ENCODE data around the gene MYT1.

MYT1 gene

DNA sequence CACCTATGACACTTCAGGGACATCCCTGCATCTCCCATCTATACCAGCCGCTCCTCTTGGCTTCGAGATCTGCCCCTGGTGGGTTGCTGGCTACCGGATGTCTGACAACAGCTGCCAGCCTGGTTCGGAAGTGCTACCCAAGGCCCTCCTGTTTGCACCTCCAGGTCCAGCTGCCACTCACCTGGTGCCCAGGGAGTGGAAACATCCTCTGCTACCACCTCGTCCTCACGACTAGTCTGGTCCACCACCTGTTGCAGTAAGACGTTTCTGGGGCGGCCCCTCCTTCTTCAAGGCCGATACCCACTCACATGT, 83.0 kb downstream of the MYT1 start:
- no peak for DNase-seq (ENCODE audit: low read depth)

DNA sequence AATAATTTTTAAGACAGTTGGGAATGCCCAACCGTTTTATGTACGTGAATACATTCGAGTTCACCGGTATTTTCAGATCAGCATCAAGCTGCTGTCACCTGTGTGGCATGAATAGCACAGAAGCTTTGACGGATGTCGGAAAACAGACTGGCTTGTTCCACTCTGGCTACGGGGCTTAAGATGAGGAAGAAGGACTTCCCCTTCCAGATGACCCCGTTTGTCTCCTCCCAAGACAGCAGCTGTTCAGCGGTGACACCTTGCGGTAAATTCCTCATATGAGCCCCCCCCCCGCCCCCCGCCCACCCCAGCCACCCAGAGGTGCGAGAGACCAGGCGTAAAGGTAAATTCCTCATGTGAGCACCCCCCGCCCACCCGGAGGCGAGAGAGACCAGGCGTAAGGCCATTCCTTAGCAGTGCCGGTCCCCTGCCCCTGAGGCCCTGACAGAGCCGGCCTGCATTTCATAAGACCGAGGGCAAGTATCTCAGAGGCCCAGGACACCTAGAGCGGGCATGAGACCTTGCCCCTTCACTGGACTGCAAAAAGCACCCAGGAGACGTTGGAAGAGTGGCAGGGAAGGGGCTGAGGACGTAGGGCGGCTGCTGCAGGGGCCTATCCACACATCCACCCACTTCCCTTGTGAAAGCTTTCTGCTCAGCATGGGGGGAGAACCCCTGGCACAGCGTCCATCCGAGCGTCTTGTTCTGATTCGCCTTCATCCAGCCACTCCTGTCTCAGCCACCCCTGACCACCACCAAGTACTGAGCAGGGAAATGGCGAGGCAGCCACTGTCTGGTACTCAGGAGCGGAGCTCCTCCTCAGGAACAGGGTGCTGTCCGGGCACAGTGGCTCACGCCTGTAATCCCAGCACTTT, 84.0 kb downstream of the MYT1 start:
- DNase-seq (ENCODE audit: low read depth) = no peak

DNA sequence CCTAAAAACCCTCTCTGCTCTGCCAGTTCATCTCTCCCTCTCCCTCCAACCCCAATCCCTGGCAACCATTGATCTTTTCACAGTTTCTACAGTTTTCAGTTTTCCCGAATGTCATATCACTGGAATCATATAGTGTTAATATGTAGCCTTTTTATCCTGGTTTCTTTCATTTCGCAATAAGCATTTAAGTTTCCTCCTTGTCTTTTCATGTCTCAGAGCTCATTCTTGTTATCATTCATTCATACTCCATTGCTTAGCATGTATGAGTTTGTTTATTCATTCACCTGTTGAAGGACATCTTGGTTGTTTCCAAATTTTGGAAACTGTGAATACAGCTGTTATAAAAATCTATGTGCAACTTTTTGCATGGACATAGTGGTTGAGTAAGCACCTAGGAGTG, 85.8 kb downstream of the MYT1 start:
- no peak for DNase-seq (ENCODE audit: low read depth)

DNA sequence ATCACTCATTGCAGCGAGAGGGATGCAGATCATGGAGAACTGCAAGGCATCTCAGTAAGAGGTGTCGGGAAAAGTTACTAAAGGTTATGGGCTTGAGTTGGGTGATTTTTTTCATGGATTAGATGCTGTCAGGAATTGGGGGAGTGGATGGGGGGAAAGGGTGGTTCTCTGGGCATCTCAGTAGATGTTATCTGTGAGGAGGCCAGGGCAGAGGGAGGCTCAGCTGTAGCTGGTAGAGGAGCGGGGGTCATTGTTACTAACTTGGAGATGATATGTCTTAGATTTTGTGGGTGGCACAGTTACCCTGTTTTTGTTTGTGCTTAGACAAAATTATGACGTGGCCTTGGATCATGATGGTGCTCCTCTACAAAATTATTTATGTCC, 88.7 kb downstream of the MYT1 start:
- DNase-seq (ENCODE audit: low read depth) = no peak

DNA sequence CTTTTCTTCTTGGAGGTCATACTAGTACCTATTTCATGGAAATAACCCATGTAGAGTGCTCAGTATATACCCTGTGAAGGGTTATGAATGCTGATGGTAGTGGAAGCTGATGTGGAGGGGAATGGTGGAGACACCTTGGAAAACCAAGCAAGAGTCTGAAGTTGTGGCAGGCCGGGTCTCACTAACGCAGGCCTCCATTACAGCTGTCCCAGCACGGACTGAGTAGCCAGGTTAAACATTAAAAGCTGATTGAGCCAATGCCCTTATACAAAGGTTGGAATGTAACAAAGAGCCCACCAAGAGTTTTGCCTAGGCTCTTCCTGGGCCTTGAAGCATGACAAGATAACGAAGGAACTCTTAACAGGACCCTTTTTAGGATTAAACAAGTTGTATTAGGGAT, 89.2 kb downstream of the MYT1 start:
- no peak for DNase-seq (ENCODE audit: low read depth)

DNA sequence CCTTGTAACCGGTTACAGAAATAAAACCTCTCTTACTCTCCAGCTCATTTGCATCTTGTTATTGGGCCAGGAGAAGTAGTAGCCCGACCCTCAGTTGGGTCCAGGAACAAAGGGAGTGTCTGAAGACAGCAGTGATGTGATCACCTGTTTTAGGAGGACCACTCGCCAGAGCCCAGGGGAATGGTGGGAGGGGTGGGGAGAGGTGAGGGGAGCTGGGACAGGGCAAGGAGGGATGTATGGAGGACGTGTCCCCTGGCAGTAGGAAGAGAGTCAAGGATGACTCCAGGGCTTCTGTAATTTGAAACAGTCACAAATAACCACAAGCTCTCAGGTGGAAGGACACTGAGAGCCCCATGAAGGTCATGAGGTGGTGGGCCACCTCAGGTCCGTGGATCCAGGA, 89.9 kb downstream of the MYT1 start:
- DNase-seq (ENCODE audit: low read depth) = no peak

DNA sequence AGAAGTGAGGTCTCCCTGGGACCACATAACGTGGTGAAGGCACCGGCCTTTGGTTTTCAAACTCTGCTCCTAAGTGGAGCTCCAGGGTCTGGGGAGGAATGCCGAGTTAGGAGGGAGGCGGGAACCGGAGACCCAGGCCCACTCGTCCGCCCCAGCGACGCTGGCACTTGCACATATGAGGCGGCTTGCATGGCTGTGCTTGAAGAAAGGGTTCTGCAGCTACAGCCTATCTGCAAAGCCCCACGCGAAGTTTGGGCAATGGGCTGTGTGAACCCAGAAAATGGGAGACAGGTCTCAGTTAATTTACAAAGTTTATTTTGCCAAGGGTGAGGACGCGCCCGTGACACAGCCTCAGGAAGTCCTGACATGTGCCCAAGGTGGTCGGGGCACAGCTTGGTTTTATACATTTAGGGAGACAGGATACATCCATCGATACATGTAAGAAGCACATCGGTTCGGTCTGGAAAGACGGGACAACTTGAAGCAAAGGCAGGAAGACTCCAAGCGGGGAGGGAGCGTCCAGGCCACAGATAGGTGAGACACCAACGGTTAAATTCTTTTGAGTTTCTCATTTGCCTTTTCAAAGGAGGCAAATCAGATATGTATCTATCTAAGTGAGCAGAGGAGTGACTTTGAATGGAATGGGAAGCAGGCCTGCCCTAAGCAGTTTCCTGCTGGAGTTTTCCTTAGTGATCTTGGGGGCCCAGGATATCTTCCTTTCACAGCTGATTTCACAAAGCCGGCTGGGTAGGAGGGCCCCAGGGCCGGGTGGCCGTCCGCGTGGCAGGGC, 90.5 kb downstream of the MYT1 start:
- peak; percentile 2 for DNase-seq (ENCODE audit: low read depth)

DNA sequence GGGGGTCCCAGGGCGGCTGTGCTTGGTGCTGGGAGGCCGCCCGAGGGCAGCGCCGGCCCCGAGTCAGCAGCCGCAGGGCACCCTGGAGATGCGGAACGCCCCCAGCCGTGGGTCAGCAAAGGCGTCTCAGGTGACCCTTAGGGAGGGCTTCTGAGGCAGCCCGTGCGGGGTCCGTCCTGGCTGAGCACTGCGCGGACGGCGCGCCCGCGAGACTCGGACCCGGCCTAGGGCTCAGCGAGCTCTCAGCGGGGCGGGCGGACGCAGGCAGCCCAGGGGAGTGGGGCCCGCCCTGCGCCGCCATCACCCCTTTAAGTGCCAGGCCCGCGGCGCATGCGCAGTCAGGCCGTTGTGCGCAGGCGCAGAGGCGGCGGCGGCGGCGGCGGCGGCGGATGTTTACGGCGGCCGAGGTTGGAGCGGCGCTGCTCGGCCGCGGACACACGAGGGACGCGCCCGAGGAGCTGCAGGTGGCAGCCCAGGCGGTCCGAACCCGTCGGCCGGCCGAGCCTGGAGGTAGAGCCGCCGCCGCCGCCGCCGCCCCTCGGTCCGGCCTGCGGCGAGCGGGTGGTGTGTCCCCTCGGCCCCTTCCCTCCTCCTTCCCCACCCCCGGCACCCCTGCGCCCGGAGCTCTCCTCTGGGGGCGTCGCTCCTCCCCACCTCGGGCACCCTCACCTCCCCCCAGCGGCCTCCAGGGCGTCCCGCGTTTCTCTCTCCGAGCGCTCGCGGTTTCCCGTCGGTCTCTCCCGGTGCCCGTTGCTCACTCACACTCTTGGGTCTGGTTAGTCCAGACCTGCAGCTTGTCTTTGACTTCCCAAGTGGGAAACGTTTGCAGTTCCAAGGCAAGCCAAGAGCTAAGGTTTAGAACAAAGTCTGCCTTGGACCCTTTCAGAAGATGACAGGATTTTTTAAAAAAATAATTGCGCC, 91.4 kb downstream of the MYT1 start, which contains the start of gene PCMTD2:
Gene PCMTD2, plus strand, starts transcription at position 388 of the 921 bp plus-strand sequence. CDS start 4,218 bp downstream, outside the sequence.
- peak; percentile 24 for DNase-seq (ENCODE audit: low read depth)

DNA sequence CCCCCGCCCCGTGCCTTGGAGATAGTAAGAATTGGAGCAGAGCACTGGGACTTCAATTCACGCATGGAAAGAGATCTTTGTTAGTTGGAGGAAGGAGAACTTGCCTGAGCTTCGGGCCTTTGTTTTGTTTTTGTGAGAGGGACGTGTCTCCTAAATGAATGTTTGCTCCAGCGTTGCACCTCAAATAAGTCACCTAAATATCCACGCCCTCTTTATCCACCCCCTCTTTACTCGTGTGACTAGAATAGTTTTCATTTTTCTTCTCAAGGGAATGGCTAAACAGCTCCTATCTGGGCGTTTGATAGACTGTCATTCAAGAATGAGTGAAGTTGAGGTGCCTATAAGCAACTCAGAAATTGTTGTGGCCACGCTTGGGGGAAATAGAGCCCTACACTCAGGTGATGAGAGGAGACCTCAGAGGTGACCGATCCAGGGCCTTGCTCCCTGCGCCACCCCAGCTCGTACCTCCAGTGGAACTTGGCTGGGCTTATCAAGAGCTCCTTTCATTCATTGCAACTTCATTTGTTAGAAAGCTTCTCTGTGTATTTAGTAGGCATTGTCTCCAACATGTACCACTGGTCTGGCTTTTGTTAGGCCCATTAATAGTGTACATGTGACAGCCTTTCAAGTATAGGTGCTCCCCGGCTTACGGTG, 92.2 kb downstream of the MYT1 start:
- peak; percentile 4 for DNase-seq (ENCODE audit: low read depth)

DNA sequence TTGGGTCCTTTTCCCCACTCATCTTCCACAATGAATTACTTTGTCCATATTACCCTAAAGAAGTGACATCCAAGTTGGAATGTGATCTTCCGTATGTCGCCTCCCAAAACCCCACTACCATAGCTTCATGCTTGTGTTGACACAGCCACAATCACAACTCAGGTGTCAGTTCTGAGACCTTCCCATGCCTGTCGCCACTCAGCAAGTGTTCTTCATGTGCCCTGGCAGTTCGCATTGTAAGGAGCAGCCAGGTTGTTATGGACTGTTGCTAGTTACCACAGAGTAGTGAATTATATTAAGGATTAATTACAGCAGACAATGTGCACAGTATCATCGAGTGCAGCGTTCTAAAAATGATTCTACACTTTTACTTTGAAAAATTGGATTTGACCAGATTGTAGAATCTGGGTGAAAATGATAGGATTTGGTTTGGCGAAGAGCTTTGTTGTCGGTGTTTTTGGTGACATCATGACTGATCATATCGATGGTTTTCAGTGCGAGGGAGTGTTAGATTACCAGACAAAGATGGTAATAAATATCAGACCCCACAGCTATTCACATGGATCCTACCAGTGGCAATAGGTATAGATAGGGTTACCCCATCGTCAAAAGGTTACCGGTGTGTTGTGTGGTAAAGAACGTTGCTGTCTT, 93.0 kb downstream of the MYT1 start:
- DNase-seq (ENCODE audit: low read depth) = no peak

DNA sequence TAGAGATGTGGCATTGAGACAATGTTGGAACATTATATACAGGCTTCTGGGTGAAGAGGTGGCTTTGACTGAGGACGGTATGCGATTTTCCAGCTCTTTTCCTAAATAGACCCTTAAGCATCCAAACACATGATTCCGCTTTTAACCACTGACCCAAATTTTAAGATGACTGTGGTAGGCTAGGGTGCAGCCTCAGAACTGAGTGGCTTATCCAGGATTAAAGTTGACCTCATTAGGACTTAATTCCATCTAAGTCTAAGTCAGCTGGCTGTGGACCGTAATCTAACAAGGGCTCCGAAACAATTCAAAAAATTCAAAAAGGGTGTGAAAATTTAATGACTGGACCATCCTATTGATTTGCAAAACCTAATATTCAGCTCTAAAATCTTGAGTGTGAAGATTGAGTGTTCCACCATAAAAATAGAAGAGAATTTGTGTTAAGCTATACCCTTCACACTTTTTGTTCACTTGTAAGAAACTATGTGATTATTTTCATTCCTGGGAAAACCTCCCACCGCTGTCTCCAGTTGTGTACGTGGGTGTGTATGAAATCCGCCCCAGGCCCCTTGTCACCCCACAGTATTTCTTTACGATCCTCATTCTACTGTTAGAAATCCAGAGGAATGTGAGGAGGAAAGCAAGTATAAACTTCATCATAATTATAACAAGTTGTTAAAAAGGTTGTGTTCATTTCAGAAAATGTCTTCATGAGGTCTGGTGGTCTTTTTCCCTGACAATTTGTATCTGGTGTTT, 94.0 kb downstream of the MYT1 start:
- no peak for DNase-seq (ENCODE audit: low read depth)

DNA sequence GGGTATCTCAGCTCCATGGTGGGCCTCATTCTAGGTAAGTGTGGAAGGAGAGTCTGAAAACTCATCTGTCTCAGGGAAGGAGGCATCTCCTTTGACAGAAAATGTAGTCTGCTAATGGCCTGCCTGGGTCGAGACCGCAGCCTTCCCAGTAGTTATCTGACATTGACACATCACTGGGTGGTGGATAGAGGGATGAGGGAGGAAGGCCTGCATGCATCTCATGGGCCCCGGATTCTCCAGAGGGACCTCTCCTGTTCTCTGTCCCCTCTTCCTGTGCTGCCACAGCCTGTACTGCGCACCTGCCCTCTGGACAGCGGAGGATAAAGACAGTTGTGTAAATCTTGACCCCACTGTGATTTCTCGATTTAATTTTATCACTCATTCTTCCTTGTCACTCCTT, 96.0 kb downstream of the MYT1 start:
- DNase-seq (ENCODE audit: low read depth) = no peak

DNA sequence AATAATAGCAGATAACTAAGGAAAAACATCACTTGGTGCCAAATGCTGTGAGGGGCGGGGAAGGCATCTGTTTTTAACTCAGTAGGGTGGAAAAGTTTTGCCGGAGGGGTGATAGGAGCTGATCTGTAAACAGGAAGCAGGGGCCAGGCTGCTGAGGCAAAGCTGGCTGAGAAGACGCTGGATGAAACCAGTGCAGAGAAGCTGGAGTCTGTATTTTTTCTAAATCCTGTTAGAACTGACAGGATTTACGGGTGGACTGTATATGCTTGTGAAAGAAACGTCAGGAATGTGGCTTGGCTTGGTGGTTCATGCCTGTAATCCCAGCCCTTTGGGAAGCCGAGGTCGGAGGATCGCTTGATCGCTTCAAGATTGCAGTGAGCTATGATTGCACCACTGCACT, 96.9 kb downstream of the MYT1 start:
- DNase-seq (ENCODE audit: low read depth) = no peak

DNA sequence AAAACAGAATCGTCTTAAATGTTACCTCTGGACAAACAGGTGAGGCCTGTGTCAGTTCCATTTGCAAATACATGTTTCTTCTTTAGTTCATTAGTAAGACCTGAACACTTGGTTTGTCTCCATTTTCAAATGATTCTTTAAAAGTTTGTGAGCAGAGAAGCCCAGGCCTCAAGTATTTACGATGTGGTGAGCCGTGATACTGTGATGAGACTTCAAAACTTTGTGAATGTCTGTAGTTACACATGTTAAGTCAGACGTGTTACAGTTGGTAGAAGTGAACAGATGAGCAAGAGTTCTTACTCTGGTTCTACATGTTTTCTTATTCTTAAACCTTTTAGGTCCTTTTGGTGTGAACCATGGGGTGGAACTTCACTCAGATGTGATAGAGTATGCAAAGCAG, 99.8 kb downstream of the MYT1 start:
- no peak for DNase-seq (ENCODE audit: low read depth)

DNA sequence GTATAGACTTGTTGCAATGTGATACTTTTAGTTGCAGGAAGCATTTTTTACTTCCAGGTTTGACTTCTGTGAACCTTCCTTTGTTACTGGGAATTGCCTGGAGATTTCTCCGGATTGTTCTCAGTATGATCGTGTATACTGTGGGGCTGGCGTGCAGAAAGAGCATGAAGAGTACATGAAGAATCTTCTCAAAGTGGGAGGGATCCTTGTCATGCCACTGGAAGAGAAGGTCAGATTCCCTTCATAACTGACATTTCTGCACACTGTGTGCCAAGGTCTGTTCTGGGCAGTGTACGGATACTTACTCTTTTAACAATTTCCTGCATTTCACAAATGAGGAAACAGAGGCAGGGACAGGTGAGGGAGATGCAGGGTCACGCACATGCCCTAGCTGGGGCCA, 100.9 kb downstream of the MYT1 start:
- DNase-seq (ENCODE audit: low read depth) = no peak

DNA sequence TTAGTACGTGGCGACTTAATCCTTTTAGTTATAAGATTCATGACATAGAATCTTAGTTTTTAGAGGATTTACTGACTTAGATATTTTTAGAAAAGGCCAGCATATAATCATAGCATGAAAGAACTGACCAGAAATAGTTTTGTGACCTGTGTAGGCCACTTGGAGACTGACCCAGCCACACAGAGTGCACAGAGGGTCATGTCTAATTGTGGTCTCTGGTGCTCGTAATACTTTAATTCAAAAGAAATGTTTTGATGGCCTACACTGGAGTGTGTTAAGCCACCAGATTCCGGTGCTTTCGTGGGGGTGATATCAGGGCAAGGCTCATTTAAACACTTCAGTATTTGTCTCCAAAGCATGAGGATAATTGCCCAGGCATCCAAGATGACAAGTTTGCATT, 102.7 kb downstream of the MYT1 start:
- DNase-seq (ENCODE audit: low read depth) = no peak

DNA sequence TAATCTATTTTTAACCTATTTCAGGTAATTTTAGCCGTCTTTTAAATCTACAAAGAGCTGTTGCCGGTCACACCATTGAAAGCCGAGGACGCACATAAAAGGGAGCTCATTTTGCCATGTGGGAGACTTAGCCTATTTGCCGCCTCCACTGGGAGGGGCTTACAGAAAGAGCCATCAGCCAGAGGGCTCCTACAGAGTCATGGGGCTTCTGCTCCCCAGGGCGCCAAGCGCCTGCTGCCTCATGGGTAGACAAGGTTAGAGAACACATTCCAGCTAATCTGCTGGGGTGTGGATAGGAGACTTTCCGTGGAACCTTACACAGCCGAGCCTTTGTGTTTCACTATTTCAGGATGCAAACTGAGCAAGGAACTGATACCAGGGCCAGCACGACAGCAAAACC, 103.9 kb downstream of the MYT1 start:
- no peak for DNase-seq (ENCODE audit: low read depth)

DNA sequence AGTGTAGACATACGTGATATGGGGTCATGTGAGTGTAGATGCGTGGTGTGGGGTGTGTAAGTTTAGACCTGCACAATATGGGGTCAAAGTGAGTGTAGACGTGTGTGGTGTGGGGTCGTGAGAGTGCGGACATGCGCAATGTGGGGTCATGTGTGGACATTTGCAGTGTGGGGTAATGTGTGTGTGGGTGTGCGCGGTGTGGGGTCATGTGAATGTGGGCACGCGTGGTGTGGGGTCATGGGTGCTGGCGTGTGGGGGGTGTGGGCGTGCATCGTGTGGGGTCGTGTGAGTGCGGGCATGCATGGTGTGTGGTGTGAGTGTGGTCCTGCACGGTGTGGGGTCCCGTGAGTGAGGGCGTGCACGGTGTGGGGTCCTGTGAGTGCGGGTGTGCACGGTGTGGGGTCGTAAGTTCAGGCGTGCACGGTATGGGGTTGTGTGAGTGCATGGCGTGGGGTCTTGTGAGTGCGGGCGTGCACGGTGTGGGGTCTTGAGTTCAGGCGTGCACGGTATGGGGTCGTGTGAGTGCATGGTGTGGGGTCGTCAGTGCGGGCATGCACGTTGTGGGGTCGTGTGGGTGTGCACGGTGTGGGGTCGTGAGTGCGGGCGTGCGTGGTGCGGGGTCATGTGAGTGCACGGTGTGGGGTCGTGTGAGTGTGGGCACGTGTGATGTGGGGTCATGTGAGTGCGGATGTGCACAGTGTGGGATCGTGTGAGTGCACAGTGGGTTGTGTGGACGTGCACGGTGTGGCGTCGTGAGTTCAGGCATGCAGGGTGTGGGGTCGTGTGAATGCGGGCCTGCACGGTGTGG, 105.6 kb downstream of the MYT1 start:
- no peak for DNase-seq (ENCODE audit: low read depth)

DNA sequence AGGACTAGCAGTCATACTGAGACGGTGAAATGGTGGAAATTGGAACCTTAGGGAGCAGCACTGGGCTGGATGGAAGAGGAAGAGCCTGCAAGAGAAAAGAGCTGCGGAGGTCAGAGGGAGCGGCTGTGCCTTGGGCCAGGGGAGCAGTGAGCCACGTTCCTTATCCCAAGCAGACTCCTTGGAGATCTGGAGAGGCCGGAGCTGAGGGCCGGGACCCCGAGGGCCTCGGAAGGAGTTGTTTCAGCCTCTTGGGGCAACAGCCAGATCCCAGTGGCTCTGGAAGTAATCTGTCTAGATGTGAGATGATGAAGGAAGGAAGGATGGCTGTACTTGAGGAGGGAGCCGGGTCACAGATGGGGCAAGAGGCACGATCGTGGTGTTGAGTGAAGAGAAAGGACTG, 107.4 kb downstream of the MYT1 start:
- no peak for DNase-seq (ENCODE audit: low read depth)

DNA sequence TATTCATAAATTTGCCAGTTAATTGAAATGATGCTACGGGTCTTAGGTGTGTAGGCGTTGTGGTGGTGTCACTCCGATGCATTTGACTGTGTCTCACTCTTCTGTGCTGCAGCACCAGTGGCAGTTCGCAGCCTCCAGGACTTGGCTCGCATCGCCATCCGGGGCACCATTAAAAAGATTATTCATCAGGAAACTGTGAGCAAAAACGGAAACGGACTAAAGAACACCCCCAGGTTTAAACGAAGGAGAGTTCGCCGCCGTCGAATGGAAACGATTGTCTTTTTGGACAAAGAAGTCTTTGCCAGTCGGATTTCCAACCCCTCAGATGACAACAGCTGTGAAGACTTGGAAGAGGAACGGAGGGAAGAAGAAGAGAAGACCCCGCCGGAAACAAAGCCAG, 108.9 kb downstream of the MYT1 start:
- DNase-seq (ENCODE audit: low read depth) = no peak

Measured in HS-5 (cell line).